H54 (cell line): Measurements from ENCODE around the gene ABCC4.

Experiments used
- DNase-seq: peaks from one replicate; pipeline ENCODE4 v3.0.0; 2011; ENCODE audit warnings: low spot score, mixed read lengths; ENCODE audit not compliant: insufficient read length
- FAIRE-seq: peaks from 3 replicates; lab custom pipeline; 2011; peaks lifted over from hg19 to GRCh38; lab: Jason Lieb, UNC
- POLR2A ChIP-seq: IDR thresholded peaks from 2 replicates; pipeline ENCODE4 v1.6.1; 2011; ENCODE audit warnings: low read depth, mild to moderate bottlenecking, low read length

Gene ABCC4, protein sequence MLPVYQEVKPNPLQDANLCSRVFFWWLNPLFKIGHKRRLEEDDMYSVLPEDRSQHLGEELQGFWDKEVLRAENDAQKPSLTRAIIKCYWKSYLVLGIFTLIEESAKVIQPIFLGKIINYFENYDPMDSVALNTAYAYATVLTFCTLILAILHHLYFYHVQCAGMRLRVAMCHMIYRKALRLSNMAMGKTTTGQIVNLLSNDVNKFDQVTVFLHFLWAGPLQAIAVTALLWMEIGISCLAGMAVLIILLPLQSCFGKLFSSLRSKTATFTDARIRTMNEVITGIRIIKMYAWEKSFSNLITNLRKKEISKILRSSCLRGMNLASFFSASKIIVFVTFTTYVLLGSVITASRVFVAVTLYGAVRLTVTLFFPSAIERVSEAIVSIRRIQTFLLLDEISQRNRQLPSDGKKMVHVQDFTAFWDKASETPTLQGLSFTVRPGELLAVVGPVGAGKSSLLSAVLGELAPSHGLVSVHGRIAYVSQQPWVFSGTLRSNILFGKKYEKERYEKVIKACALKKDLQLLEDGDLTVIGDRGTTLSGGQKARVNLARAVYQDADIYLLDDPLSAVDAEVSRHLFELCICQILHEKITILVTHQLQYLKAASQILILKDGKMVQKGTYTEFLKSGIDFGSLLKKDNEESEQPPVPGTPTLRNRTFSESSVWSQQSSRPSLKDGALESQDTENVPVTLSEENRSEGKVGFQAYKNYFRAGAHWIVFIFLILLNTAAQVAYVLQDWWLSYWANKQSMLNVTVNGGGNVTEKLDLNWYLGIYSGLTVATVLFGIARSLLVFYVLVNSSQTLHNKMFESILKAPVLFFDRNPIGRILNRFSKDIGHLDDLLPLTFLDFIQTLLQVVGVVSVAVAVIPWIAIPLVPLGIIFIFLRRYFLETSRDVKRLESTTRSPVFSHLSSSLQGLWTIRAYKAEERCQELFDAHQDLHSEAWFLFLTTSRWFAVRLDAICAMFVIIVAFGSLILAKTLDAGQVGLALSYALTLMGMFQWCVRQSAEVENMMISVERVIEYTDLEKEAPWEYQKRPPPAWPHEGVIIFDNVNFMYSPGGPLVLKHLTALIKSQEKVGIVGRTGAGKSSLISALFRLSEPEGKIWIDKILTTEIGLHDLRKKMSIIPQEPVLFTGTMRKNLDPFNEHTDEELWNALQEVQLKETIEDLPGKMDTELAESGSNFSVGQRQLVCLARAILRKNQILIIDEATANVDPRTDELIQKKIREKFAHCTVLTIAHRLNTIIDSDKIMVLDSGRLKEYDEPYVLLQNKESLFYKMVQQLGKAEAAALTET (N-terminal part only)

GRCh38 chr13:95301183-95301967, at the start of gene ABCC4:
TSS of gene ABCC4 (minus strand) at chr13:95301451. CDS start at chr13:95301314, 137 bp downstream.
- peak; percentile 93 for DNase-seq
- peak; percentile 27 for TF ChIP-seq POLR2A
- peak; percentile 41 for FAIRE-seq

DNA sequence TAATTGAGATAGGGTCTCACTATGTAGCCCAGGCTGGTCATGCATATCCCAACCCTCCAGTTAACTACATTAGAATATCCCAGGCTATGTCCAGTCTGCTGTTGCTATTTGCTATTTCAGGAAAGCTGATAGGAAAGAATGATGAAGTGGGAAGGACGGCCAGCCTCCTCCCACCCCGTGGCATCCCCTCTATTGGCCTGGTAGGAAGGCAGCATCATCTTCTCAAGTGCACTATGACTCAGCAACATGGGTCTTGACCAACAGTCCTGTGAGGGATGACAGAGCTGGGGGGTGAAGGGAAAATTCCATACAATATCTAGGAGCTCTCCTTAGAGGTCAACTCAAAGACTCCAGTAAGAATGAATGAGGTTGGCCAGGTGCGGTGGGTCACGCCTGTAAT, 48.0 kb upstream of the ABCC4 start:
- DNase-seq = no peak
- no peak for FAIRE-seq
- TF ChIP-seq POLR2A = no peak

- DNase-seq = no peak
- no peak for TF ChIP-seq POLR2A
- no peak for FAIRE-seq
These were observed 42.7 kb upstream of the ABCC4 start for GRCh38 chr13:95343944-95344343.

- no peak for DNase-seq
- TF ChIP-seq POLR2A = no peak
- no peak for FAIRE-seq
These were observed 40.2 kb upstream of the ABCC4 start for GRCh38 chr13:95341441-95341840.

DNA sequence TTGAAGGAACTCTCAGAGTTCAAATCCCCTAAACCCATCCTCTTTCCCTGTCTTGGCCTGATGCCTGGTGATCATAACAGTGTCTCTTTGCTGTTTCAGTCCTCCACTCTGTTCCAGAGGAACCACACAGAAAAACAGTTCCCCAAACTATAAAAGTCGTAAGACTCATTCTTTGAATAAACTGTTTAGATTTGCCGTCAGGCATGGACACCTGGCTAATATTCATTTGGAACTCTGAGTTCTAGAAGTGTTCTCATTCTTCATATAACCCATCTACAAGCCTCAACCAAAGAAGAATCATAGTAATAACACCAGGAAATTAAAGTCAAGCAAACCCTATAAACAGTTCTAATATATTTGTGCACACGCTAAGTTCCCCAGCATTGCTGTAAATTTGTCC, 37.7 kb upstream of the ABCC4 start:
- no peak for TF ChIP-seq POLR2A
- no peak for FAIRE-seq
- no peak for DNase-seq

DNA sequence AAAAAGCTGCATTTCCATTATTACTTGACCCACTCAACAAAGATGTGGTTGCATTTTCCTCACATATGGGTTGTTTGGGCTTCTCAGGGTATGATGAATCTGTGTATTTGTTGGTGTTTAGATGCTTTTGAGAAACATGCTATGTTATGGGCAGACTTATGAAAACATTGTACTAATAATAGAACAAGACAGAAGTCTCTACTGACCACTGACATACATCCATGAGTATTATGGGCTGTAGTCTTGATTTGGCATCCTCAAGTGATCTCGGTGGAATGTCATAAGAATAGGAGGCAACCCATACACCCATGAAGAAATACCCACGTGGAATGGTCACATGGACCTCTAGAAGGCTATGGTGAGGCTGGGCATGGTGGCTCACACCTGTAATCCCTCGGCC, 36.3 kb upstream of the ABCC4 start:
- TF ChIP-seq POLR2A = no peak
- FAIRE-seq (no peak), DNase-seq (no peak)

DNA sequence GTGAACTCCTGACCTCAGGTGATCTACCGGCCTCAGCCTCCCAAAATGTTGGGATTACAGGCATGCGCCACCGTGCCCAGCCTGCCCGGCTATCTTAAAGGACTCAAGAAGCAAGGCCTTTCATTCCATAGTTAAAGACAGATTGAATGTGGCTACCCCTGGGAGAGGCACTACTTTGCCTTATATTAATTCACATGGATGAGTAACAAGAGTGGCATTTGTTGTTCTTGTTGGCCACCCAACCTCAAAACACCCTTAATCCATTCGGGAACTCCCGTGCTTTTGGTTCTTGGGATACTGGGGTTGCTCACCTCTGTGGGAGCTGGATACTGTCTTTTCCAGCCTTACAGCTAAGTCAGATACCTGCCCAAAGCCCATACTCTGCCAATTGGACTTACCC, 34.4 kb upstream of the ABCC4 start:
- no peak for FAIRE-seq
- DNase-seq = peak; percentile 73
- no peak for TF ChIP-seq POLR2A

DNA sequence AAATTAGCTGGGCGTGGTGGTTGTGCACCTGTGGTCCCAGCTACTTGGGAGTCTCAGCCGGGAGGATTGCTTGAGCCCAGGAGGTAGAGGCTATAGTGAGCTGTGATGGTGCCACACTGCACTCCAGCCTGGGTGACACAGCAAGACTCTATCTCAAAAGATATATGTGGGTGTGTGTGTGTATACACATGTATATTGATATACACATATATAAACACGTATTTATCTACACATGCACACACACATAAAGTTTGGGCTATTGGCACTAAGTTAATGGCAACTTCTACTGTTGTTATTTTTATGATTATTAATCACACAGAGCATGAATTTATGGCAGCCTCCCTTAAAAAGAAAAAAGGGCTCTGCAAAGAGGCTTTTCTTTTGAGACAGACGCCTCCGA, 27.1 kb upstream of the ABCC4 start:
- FAIRE-seq = no peak
- TF ChIP-seq POLR2A = no peak
- DNase-seq = no peak

DNA sequence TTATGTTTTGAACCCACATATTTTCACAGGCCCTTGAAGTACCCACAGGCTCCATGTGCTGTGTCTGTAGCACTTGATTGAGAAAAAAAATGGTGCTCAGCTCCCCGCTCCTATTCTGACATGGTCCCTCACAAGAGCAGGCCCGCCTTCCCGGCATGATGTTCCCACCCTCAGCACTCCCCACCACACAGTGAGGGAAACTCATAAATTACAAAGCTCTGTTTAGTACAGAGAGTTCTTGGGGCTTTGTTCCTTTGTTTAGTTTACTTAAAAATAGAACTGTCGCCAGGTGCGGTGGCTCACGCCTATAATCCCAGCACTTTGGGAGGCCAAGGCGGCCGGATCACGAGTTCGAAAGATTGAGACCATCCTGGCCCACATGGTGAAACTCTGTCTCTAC, 25.9 kb upstream of the ABCC4 start:
- no peak for DNase-seq
- no peak for FAIRE-seq
- no peak for TF ChIP-seq POLR2A

GRCh38 chr13:95326695-95327094, 25.4 kb upstream of the ABCC4 start:
- TF ChIP-seq POLR2A = no peak
- FAIRE-seq = no peak
- no peak for DNase-seq

DNA sequence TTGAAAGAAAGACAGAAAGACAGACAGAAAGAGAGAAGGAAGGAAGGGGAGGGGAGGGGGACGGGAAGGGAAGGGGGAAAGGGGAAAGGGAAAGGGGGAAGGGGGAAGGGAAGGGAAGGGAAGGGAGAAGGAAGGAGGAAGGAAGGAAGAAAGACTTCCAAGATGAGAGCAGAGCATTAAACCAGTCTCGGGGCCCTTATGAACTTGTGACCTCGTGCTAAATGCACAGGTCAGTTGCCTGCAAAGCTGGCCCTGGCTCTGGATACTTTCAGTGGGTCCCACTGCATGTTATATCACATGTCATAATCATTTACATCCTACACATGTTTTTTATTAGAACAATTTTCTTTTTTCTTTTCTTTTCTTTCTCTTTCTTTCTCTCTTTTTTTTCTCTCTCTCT, 24.2 kb upstream of the ABCC4 start:
- no peak for DNase-seq
- no peak for FAIRE-seq
- TF ChIP-seq POLR2A = no peak

DNA sequence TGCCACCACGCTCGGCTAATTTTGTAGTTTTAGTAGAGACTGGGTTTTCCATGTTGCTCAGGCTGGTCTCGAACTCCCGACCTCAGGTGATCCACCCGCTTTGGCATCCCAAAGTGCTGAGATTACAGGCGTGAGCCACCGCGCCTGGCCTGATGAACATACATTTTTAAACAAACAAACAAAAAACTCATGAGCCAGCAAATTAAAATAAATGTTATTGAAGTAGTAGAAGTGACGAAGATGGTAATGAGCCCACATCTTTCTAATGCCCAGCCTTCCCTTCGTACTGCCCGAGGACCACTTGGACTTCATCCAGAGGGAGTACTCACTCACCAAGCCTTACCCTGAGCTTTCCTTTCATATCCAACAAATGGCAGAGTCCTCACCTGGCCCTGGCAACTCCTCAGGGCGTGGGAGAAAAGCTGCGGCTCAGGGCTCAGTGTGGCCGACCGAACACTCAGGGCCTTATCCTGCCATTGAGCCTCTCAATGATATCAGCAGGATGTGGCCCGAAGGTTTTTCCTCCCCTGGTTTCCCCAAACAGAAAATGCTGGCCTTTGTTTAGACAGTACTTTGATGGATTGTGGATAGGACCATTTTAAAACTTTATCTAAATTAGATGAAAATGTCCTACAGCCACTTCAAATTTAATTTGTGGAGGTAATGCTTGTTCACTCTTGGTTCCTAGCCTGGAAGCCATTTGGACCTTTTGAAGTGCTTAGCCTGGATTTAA, 22.8 kb upstream of the ABCC4 start:
- no peak for DNase-seq
- TF ChIP-seq POLR2A = no peak
- no peak for FAIRE-seq
